Measurements from ENCODE around the gene MTF1. TPM values are rescaled to one million over a fixed set of nuclear protein-coding genes. Genes with fewer than 3 reads are reported as not detected.

The MTF1 gene
- total RNA-seq, 1 experiment from 2014 or later: 21.2 TPM

DNA sequence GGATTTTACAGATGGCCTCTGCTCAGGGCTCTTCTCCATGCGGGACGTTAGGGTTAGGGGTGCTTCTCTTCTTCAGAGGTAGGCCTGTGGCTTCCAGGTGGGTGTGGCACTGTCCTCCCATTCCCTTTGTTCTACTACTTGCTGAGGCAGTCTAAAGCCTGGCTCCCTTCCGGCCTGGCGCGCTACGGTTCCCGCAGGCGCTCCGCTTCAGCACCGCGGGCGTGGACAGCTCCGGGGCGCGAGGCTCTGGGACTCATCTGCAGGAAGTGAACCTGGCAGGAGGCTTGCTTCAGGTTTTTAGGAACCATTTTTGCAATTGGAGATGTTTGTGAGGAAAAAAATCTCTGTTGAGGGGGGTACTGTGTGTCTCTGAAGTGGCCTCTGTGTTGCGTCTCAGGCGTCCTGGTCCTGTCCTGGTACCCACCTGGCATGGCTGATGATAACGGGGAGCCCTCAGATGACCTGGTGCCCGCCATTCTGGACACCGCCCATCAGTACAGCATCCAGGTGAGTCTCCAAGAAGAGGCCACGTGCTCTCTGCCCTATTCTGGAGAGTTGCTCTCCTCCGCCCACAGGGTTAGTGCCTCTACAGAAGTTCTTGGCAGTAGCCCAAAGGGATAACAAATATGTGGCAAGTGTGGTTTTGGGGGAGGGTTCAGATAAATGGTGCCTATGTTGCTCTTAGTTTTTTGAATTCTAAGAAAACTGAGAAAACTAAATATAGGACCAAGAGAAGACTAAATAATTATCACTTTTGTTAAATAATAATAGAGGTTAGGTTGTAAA lies 63.9 kb downstream of the MTF1 start:
- Histone ChIP-seq H3K4me1 (ENCODE audit: control insufficient read depth in 1 of 2, insufficient read depth in 2 of 2, low read length in 2 of 2) (peaks cover 10 to 17% of the 10 kb centered on the region in 2 experiments; a peak in 3 of 4 replicates), H3K27me3 (ENCODE audit: insufficient read depth, low read length) (no peaks in the 10 kb centered on the region), H3K9me3 (ENCODE audit: control insufficient read depth in 1 of 2, insufficient read depth in 1 of 2, low read depth in 1 of 2, low read length in 2 of 2) (no peaks in the 10 kb centered on the region), H3K4me3 (replicated peaks in 1 of 2; ENCODE audit: low read depth in 1 of 2, low read length in 2 of 2) (peak overlapping the region; percentile 63 to 76), H3K9me2 (ENCODE audit: insufficient read depth) (no peaks in the 10 kb centered on the region), H3K36me3 (ENCODE audit: control insufficient read depth in 1 of 2, insufficient read depth in 2 of 2, low read length in 2 of 2) (peaks cover 2 to 8% of the 10 kb centered on the region in 2 experiments; a peak in 2 of 4 replicates), H3K27ac (ENCODE audit: low read depth, low read length) (no peak overlapping the region), H3K4me2 (ENCODE audit: low read length) (peak overlapping the region; percentile 91), H2AFZ (ENCODE audit: low read depth, low read length, poor library complexity, severe bottlenecking) (no peak overlapping the region), H3K79me2 (ENCODE audit: insufficient read depth, low read length) (peaks cover 15% of the 10 kb centered on the region), H4K20me1 (ENCODE audit: insufficient read depth) (no peaks in the 10 kb centered on the region), H3K9ac (ENCODE audit: low read length) (peak overlapping the region; percentile 70)
- ChIA-PET RAD21 (ENCODE audit: low non-redundant PET in 1 of 2, low total read pairs in 2 of 2, uncharacterized antibody in 2 of 2, unreplicated experiment in 2 of 2) (no interaction called here), POLR2A (no interaction called here), CTCF (no interaction called here)
- intact Hi-C loops (cut with micrococcal nuclease): no loop called here
- DNase-seq (ENCODE audit: low read depth, low spot score): no peak
- no peak for ATAC-seq
- TF ChIP-seq, protein P1, sequence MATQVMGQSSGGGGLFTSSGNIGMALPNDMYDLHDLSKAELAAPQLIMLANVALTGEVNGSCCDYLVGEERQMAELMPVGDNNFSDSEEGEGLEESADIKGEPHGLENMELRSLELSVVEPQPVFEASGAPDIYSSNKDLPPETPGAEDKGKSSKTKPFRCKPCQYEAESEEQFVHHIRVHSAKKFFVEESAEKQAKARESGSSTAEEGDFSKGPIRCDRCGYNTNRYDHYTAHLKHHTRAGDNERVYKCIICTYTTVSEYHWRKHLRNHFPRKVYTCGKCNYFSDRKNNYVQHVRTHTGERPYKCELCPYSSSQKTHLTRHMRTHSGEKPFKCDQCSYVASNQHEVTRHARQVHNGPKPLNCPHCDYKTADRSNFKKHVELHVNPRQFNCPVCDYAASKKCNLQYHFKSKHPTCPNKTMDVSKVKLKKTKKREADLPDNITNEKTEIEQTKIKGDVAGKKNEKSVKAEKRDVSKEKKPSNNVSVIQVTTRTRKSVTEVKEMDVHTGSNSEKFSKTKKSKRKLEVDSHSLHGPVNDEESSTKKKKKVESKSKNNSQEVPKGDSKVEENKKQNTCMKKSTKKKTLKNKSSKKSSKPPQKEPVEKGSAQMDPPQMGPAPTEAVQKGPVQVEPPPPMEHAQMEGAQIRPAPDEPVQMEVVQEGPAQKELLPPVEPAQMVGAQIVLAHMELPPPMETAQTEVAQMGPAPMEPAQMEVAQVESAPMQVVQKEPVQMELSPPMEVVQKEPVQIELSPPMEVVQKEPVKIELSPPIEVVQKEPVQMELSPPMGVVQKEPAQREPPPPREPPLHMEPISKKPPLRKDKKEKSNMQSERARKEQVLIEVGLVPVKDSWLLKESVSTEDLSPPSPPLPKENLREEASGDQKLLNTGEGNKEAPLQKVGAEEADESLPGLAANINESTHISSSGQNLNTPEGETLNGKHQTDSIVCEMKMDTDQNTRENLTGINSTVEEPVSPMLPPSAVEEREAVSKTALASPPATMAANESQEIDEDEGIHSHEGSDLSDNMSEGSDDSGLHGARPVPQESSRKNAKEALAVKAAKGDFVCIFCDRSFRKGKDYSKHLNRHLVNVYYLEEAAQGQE (IDR thresholded peaks at IDR 0.05; ENCODE audit: low read depth): peak; percentile 93
- TF ChIP-seq JUND (IDR thresholded peaks at IDR 0.05): no peak
- 0 out of 2 replicates have a peak, but pooled peaks have one; percentile 30 for TF ChIP-seq SIN3A (IDR thresholded peaks at IDR 0.05; ENCODE audit: low read depth)
- BruUV-seq (replicated peaks): no TSS peak
